SJSA1 (cell line): ENCODE measurements around the gene SLC30A2. TPM values are rescaled to one million over a fixed set of nuclear protein-coding genes. Genes with fewer than 3 reads are reported as not detected.

Experiments
- DNase-seq, 2 experiments: peaks; one replicate each; pipeline ENCODE4 v3.0.0-alpha.2; 2015 to 2020; ENCODE audit warnings: low spot score in 2 of 2, low read depth in 1 of 2
- H3K27ac ChIP-seq: fragments of 250-450 bp; sonication (Bioruptor Pico); 2 replicates; pipeline ENCODE4 v1.5.1; 2020; ENCODE audit warnings: mild to moderate bottlenecking, moderate library complexity
- H3K27me3 ChIP-seq: fragments of 250-450 bp; sonication (Bioruptor Pico); replicated peaks from 2 replicates; pipeline ENCODE4 v1.5.1; 2020; ENCODE audit warnings: mild to moderate bottlenecking, moderate library complexity
- H3K36me3 ChIP-seq: fragments of 250-450 bp; sonication (Bioruptor Pico); 2 replicates; pipeline ENCODE4 v1.5.1; 2020; ENCODE audit warnings: mild to moderate bottlenecking
- H3K4me1 ChIP-seq: fragments of 250-450 bp; sonication (Bioruptor Pico); replicated peaks from 2 replicates; pipeline ENCODE4 v1.6.1; 2021; ENCODE audit warnings: mild to moderate bottlenecking
- H3K4me3 ChIP-seq: fragments of 250-450 bp; sonication (Bioruptor Pico); 2 replicates; pipeline ENCODE4 v1.5.1; 2020; ENCODE audit warnings: mild to moderate bottlenecking
- H3K9me3 ChIP-seq: fragments of 250-450 bp; sonication (Bioruptor Pico); replicated peaks from 2 replicates; pipeline ENCODE4 v1.5.1; 2020; ENCODE audit warnings: mild to moderate bottlenecking
- total RNA-seq: library from RNA; depleted of rRNA; stranded (reverse); fragments of >200 nt; shearing (Covaris generic); gene quantifications from 2 replicates; pipeline ENCODE4 v1.2.3, GENCODE V29; 2014

The SLC30A2 gene
- total RNA-seq, 1 experiment from 2014 or later = not detected

DNA sequence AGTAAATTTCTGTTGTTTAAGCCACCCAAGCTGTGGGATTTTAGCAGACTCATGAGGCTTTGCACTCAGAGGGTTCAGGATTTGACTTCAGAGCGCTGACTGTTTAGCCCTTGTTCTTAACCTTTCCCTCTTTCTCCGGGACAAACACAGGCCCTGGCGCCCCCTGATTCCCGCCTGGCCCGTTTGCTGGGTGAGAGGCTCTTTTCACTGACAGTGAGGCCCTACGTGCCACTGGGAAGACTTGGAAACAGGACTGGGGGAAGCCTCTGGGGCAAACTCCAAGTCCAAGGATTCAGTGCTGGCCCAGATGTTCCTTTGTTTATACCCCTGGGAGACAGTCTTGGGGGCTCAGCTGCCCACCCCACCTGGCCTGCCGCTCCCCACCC, 33.3 kb upstream of the SLC30A2 start:
- Histone ChIP-seq H3K4me3 (no peak overlapping the region), H3K36me3 (no peaks in the 10 kb centered on the region), H3K4me1 (no peaks in the 10 kb centered on the region), H3K27me3 (peaks cover 21% of the 10 kb centered on the region), H3K9me3 (no peaks in the 10 kb centered on the region), H3K27ac (no peak overlapping the region)
- no peak for DNase-seq

DNA sequence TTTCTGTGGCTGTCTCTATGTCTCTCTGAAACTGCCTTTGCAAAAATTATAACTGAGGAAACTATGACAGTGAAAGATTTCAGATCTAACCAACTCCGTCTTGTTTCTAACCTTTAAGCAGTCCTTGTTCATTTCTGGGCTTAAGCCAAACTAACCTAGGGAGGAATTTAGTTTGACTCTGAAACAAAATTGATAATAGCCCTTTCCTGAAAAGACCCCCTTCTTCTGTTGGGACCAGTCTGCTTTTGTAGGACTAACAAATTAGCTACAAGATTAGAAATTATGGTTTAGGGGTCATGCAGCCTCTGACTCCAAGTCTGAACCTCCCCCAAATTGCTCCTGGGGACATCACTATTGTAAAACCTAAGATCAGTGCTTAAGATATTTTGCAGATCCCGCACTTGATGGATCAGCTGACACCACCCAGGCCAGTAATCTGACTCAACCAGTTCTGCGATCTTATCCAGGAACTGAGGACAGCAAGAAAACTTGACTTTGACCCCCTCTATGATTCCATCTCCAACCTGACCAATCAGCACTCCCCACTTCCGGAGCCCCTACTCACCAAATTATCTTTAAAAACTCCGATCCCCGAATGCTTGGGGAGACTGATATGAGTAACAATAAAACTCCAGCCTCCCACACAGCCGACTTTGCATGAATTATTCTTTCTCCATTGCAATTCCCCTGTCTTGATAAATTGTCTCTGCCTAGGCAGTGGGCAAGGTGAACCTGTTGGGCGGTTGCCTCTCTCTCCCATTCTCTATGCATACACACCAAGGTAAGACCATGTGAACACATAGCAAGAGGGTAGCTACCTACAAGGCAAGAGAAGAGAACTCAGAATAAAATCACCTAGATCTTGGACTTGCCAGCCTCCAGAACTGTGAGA, 32.6 kb upstream of the SLC30A2 start:
- no peaks in the 10 kb centered on the region for H3K36me3 ChIP-seq
- DNase-seq = no peak

DNA sequence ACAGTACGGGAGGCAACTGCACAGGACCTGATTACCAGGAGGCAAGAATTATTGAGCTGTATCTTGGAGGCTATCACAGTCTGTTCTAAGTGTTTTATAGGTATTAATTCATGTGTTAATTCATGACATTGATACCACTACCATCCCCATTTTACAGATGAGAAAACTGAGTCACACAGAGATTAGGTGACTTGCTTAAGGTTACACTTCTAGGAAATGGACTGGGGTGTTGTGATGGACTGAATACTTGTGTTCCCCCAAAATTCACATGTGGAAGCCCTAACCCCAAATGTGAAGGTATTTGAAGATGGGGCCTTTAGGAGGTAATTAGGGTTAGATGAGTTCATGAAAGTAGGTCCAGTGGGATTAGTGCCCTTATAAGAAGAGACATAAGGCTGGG, 31.6 kb upstream of the SLC30A2 start:
- Histone ChIP-seq H3K36me3 (no peaks in the 10 kb centered on the region), H3K27me3 (peaks cover 26% of the 10 kb centered on the region), H3K9me3 (no peaks in the 10 kb centered on the region), H3K4me1 (no peaks in the 10 kb centered on the region), H3K27ac (no peak overlapping the region), H3K4me3 (no peak overlapping the region)
- no peak for DNase-seq

More for the DNA sequence above, 32.6 kb upstream of the SLC30A2 start:
- Histone ChIP-seq H3K4me3 (no peak overlapping the region), H3K27me3 (peaks cover 20% of the 10 kb centered on the region), H3K4me1 (no peaks in the 10 kb centered on the region), H3K27ac (no peak overlapping the region), H3K9me3 (no peaks in the 10 kb centered on the region)

DNA sequence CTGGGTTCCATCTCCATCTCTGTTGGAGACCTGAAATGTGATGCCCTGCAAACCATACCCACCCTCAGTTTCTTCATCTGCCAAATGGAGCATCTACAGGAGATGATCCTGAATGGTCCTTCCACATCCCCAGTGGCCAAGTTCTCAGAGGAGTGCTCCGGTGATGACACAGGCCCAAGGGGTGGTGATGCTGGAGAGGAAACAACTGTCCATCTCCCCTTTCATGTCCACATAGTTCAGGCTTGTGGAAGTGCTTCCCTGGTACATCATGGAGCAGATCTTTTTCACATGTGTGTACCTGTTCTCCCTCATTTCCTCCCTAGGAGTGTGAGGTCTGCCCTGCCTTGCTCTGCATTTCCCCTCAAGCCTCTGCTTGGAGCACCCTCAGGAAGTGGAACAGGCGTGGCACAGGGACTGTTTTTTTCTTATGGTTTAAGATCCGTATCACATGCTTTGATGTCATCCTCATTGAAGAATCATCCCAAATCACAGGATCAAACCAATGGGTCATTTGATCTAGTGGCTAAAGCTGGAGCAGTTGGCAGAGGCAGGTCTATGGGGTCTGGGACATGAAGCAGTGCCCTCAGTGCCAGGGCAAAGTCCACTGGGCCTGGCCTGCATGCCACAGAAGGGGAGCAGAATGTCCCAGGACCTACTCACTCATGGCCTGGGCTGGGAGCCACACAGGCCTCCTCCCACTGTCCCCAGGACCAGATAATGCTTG, 29.7 kb upstream of the SLC30A2 start:
- no peak overlapping the region for H3K4me3 ChIP-seq
- no peak overlapping the region for H3K27ac ChIP-seq
- H3K9me3 ChIP-seq = no peaks in the 10 kb centered on the region; the same call in 1 of the 2 replicates
- no peaks in the 10 kb centered on the region for H3K4me1 ChIP-seq
- no peak for DNase-seq
- H3K27me3 ChIP-seq = peaks cover 32% of the 10 kb centered on the region
- H3K36me3 ChIP-seq = no peaks in the 10 kb centered on the region

DNA sequence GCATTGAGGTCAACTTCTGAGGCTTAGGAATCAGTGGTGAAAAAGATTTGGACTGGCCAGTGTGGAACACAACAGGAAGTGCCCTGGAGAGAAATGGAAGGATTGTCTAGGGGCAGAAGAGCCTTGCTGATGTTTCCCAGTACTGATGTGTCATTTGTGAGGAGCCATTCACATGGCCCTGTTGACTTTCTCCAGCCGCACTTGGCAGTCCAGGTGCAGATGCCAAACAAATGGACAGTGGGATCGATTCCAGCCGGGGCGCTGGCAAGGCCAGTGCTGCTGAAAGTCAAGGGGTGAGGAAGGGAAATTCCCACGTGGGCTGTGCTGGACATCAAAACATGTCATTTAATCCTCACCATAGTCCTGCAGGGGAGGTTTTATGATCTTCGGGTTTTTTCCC, 26.4 kb upstream of the SLC30A2 start:
- peaks cover 53% of the 10 kb centered on the region for H3K27me3 ChIP-seq
- DNase-seq = no peak
- H3K9me3 ChIP-seq = no peaks in the 10 kb centered on the region; the same call in 1 of the 2 replicates
- H3K27ac ChIP-seq = no peak overlapping the region
- no peaks in the 10 kb centered on the region for H3K36me3 ChIP-seq
- H3K4me3 ChIP-seq = no peak overlapping the region
- H3K4me1 ChIP-seq = no peaks in the 10 kb centered on the region

DNA sequence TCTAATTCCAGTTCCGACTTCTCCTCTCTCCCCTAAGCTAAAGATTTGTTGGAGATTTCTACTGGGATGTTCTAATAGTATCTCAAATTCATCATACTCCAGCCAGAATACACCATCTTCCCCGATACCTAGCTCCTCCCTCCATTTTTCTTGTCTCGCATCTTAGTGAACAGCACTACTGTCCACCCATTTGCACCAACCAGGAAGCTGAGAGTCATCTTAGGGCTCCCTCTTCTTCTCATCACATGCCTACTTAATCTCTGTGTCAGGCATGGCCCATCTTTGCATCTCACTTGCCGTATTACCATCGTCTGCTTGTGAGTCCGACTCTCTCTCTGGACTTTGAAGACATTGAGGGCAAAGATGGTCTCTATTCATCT, 25.0 kb upstream of the SLC30A2 start:
- no peak for DNase-seq
- Histone ChIP-seq H3K4me1 (no peaks in the 10 kb centered on the region), H3K27ac (no peak overlapping the region), H3K27me3 (peaks cover 47% of the 10 kb centered on the region), H3K36me3 (no peaks in the 10 kb centered on the region), H3K9me3 (no peaks in the 10 kb centered on the region; the same call in 1 of the 2 replicates), H3K4me3 (no peak overlapping the region)

DNA sequence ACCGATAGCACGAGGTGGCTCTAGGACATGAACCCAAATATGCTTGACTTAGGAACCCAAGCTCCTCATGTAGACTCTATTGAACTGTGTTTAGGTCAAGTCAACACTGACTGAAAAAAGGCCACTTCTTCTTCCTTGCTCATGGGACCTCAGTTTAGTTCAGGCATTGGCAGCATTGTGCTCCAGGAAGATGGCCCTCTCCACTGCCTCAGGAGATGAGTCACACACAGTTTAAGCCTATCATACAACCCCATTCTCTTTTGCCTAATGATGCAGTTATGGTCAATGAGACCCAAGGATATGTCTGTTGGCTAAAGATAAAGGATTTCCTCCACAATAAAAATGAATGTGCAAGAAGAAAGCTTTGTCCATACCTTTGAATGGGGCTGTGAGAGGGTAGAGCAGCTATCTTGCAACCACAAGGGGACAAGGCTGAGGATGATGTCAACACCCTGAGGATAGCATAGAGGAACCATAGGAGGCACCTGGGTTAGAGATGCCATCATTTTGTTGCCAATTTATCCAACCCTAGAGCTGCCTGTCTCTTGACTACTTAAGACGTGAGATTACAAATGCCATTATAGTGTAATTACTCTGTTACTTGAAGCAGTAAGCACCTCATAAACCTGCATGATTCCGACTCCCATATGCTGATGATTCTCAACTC, 24.5 kb upstream of the SLC30A2 start:
- no peaks in the 10 kb centered on the region for H3K36me3 ChIP-seq
- H3K27ac ChIP-seq = no peak overlapping the region
- H3K4me1 ChIP-seq = no peaks in the 10 kb centered on the region
- DNase-seq = no peak
- no peaks in the 10 kb centered on the region; the same call in 1 of the 2 replicates for H3K9me3 ChIP-seq
- H3K27me3 ChIP-seq = peaks cover 47% of the 10 kb centered on the region
- no peak overlapping the region for H3K4me3 ChIP-seq

DNA sequence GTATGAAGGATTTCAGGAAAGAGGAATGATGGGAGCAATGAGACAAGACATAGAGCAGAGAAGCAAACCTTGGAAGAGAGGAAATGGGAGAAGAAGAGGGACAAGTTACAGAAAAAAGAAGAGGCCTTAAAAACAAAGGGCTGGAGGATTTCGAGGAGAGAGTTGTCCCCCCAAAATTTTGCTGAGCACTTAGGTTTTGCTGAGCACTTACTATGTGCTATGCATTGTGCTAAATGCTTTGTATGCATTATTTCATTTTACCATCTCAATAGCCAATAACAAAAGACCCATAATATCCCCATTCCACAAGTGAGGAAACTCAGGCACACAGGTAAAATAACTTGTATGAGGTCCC, 24.0 kb upstream of the SLC30A2 start:
- H3K4me1 ChIP-seq = no peaks in the 10 kb centered on the region
- H3K36me3 ChIP-seq = no peaks in the 10 kb centered on the region
- no peak overlapping the region for H3K27ac ChIP-seq
- H3K9me3 ChIP-seq = no peaks in the 10 kb centered on the region; the same call in 1 of the 2 replicates
- H3K27me3 ChIP-seq = peaks cover 50% of the 10 kb centered on the region
- no peak overlapping the region for H3K4me3 ChIP-seq
- DNase-seq = no peak

DNA sequence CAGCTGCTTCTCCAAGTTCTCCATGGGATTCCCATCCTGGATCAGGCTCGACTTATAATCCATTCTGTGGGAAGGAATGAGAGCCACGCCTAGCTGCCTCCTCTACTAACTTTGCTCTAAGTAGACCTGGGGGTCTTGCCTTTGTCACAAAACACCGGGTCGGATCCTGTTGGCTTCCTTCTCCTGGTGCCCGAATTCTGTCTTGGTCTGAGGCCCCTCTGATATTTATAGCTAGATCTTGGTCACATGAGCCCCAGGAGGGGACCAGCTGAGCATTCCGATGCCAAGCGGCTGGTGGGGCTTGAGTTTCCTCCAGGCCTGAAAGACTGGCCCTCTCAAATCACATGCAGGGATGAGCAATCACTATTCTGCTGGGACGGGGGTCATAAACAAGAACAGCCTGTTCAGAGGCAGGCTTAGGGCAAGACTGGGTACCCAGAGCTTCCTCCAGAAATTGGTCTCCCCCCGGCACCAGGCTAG, 21.6 kb upstream of the SLC30A2 start, which contains the start of gene TRIM63:
Gene TRIM63, minus strand, starts transcription at position 199 of the 480 bp plus-strand sequence. Its CDS starts 136 bp downstream, at position 63.
- no peak for DNase-seq
- Histone ChIP-seq H3K4me3 (no peak within 1 kb of the TSS), H3K9me3 (no peaks in the 10 kb centered on the region; the same call in 1 of the 2 replicates), H3K36me3 (no peaks in the 10 kb centered on the region), H3K27me3 (peaks cover 46% of the 10 kb centered on the region), H3K4me1 (no peaks in the 10 kb centered on the region), H3K27ac (no peak within 1 kb of the TSS)

DNA sequence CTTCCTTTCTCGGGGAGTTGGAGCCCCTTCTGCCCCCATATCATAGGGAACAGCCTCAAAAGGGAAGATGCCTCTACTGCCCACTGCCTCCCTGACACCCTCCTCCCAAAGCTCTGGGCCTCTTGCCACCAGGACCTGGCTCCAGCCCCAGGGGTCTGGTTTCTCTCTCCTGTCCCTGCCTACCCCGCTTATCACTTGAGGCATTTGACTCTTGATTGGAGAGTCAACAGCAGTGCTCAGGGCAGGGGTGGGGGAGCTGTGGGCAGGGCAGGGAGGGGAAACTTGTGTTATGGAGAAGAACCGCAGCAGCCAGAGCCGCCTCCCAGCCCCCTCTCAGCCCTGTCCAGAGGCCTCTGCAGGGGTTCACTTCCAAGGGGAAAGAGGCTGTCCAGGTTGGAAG, 20.9 kb upstream of the SLC30A2 start:
- Histone ChIP-seq H3K4me1 (no peaks in the 10 kb centered on the region), H3K36me3 (no peaks in the 10 kb centered on the region), H3K9me3 (no peaks in the 10 kb centered on the region; the same call in 1 of the 2 replicates), H3K27me3 (peaks cover 41% of the 10 kb centered on the region), H3K4me3 (no peak overlapping the region), H3K27ac (no peak overlapping the region)
- no peak for DNase-seq

DNA sequence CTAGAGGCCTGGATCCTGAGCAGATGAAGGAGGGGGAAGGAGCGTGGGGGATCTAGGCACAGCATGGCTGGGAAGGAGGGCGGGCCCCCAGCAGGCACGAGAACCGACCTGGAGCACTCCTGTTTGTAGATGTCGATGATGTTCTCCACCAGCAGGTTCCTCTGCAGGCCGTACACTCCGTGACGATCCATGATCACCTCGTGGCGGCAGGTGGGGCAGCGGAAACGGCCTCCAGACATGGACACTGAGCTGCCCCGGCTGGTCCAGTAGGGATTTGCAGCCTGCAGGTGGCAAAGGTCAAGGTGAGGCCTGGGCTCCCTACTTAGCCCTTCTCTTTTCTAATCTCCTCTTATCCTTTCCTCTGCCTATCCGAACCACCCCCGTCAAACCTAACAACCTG, 20.2 kb upstream of the SLC30A2 start:
- Histone ChIP-seq H3K27ac (no peak overlapping the region), H3K9me3 (no peaks in the 10 kb centered on the region; the same call in 1 of the 2 replicates), H3K4me1 (no peaks in the 10 kb centered on the region), H3K36me3 (no peaks in the 10 kb centered on the region), H3K27me3 (peaks cover 41% of the 10 kb centered on the region), H3K4me3 (no peak overlapping the region)
- no peak for DNase-seq

DNA sequence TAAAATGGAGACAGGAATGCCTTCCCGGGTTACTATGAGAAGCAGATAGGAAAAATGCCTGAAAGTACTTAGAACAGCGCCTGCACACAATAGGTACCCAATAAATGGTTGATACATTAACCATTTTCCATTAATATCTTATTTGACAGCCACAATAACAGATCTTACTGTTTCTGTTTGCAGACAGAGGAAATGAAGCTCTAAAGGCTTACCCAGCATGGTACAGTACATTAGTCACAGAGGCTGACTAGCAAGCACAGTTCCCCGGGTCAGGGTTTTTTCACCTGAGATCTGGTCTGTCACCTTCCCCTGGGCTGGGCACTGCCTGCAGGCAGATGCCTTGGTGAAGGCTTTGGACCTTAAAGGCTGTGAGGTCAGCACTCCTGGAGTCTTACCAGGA, 18.6 kb upstream of the SLC30A2 start:
- DNase-seq = no peak
- H3K27me3 ChIP-seq = peaks cover 40% of the 10 kb centered on the region

DNA sequence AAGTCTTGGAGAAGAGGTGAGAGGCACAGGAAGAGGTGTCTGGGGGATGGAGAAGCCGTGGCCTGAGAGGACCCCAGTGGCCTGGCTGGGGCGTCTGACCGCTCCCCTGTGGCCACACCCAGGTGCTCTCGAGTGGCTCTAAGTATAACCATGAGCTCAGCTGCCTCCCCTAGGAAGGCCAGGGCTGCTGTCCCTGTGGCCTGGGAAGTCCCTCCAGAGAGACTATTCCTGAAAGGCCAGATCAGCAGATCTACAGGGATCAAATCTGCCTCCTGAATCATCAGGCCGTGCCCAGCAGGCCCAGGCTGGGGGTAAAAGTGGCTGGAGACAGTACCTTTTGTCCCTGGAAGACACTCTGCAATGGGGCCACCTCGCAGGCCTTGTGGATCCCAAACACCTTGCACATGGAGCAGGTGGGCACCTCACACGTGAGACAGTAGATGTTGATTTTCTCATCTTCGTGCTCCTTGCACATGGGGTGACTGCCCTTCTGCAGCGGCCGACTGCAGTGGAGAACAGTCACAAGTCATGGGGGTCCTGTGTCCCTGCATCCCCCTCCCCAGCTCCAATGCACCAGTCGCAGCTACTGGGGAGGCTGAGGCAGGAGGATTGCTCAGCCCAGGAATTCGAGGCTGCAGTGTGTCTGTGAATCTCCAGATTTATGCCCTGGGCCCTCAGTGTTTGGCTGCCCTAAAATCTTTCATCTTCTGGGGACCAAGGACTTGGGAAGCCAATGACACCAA, 15.1 kb upstream of the SLC30A2 start:
- Histone ChIP-seq H3K4me1 (no peaks in the 10 kb centered on the region), H3K27ac (no peak overlapping the region), H3K27me3 (peaks cover 43% of the 10 kb centered on the region), H3K36me3 (no peaks in the 10 kb centered on the region), H3K4me3 (no peak overlapping the region), H3K9me3 (no peaks in the 10 kb centered on the region)
- no peak for DNase-seq

More for the DNA sequence above, 18.6 kb upstream of the SLC30A2 start:
- Histone ChIP-seq H3K4me1 (no peaks in the 10 kb centered on the region), H3K27ac (no peak overlapping the region), H3K9me3 (no peaks in the 10 kb centered on the region), H3K4me3 (no peak overlapping the region), H3K36me3 (no peaks in the 10 kb centered on the region)
